ENCODE data around the gene XKR8. TPM values are rescaled to one million over a fixed set of nuclear protein-coding genes. Genes with fewer than 3 reads are reported as not detected.

Gene XKR8
- total and polyA plus RNA-seq, 7 experiments from 2014 or later, result 8.4 to 22.1 (median 10.7) TPM

- H3K27ac ChIP-seq (ENCODE audit: low read depth, low read length), result no peak overlapping the region
- H3K4me1 Mint-ChIP-seq, result peaks cover 12 to 39% (median 27%) of the 10 kb centered on the region in 7 donors
- H3K27ac Mint-ChIP-seq, result peak overlapping the region in 8 of 9 donors; percentile 17 to 94 (median 89)
- peaks cover 0 to 9% (median 0%) of the 10 kb centered on the region in 3 experiments for H3K36me3 ChIP-seq (ENCODE audit: control insufficient read depth in 2 of 3, insufficient read depth in 3 of 3, low read length in 3 of 3)
- H3K9me3 ChIP-seq (ENCODE audit: control insufficient read depth in 2 of 3, low read length in 3 of 3), result no peaks in the 10 kb centered on the region
- H3K27me3 Mint-ChIP-seq, result peaks cover 0 to 7% (median 0%) of the 10 kb centered on the region in 5 donors
- ChIA-PET CTCF (interaction anchor here (1.2 to 3.2 kb wide), 3 partner anchors 14 to 22 kb away, joined by 4 to 19 read pairs (median 10); no protein-coding TSS in a partner anchor), POLR2A (interaction anchor here (1.2 to 4.3 kb wide), 6 partner anchors 10 to 34 kb away, joined by 3 to 32 read pairs (median 6); no protein-coding TSS in a partner anchor)
- ATAC-seq (no peak), DNase-seq (no peak)
- no peaks in the 10 kb centered on the region for H3K36me3 Mint-ChIP-seq
- no peak overlapping the region for H3K4me3 ChIP-seq (ENCODE audit: low read length)
- no peaks in the 10 kb centered on the region for H3K27me3 ChIP-seq (ENCODE audit: control insufficient read depth in 2 of 2, insufficient read depth in 2 of 2, low read length in 2 of 2)
- peaks cover 19 to 24% of the 10 kb centered on the region in 2 donors for H3K4me1 ChIP-seq (ENCODE audit: control insufficient read depth in 2 of 2, insufficient read depth in 2 of 2, low read length in 2 of 2)
- H3K4me3 Mint-ChIP-seq, result peak overlapping the region in 5 of 10 donors; percentile 16 to 89 (median 86)
- intact Hi-C loops (cut with micrococcal nuclease), result loop anchor here in 1 of 2 donors (2.0 to 5.0 kb wide), 2 partner anchors 16 to 86 kb away; partner anchors contain the start of gene THEMIS2
- no peaks in the 10 kb centered on the region for H3K9me3 Mint-ChIP-seq
These were observed 1.3 kb upstream of the XKR8 start for GRCh38 chr1:27958513-27958912.

GRCh38 chr1:27960762-27961645, 1.2 kb downstream of the XKR8 start:
- Histone ChIP-seq H3K4me1 (ENCODE audit: control insufficient read depth in 2 of 2, insufficient read depth in 2 of 2, low read length in 2 of 2) (peaks cover 19 to 24% of the 10 kb centered on the region in 2 donors), H3K9me3 (ENCODE audit: control insufficient read depth in 2 of 3, low read length in 3 of 3) (no peaks in the 10 kb centered on the region), H3K36me3 (ENCODE audit: control insufficient read depth in 2 of 3, insufficient read depth in 3 of 3, low read length in 3 of 3) (peaks cover 0 to 30% (median 0%) of the 10 kb centered on the region in 3 experiments), H3K4me3 (ENCODE audit: low read length) (peak overlapping the region; percentile 79), H3K27me3 (ENCODE audit: control insufficient read depth in 2 of 2, insufficient read depth in 2 of 2, low read length in 2 of 2) (no peaks in the 10 kb centered on the region), H3K27ac (ENCODE audit: low read depth, low read length) (peak overlapping the region; percentile 91)
- Mint-ChIP-seq H3K4me1 (peaks cover 12 to 39% (median 28%) of the 10 kb centered on the region in 7 donors), H3K36me3 (peaks cover 0 to 2% (median 0%) of the 10 kb centered on the region in 5 donors), H3K27me3 (no peaks in the 10 kb centered on the region), H3K9me3 (no peaks in the 10 kb centered on the region), H3K27ac (peak overlapping the region; percentile 63 to 91 (median 86)), H3K4me3 (peak overlapping the region; percentile 77 to 91 (median 86))
- no peak for ATAC-seq
- DNase-seq, result no peak
- POLR2A ChIA-PET, result interaction anchor here (0.6 to 4.3 kb wide), 10 partner anchors 8 to 96 kb away, joined by 3 to 32 read pairs (median 6); no protein-coding TSS in a partner anchor
- CTCF ChIA-PET, result interaction anchor here (0.6 to 1.5 kb wide), 2 partner anchors 20 to 1235 kb away, joined by 3 to 6 read pairs; no protein-coding TSS in a partner anchor
- intact Hi-C loops (cut with micrococcal nuclease), result loop anchor here (2.0 kb wide), 2 partner anchors 18 to 102 kb away; no protein-coding TSS in a partner anchor

GRCh38 chr1:27961646-27962221, 2.0 kb downstream of the XKR8 start:
- Histone ChIP-seq H3K4me1 (ENCODE audit: control insufficient read depth in 2 of 2, insufficient read depth in 2 of 2, low read length in 2 of 2) (peaks cover 19 to 24% of the 10 kb centered on the region in 2 donors), H3K27me3 (ENCODE audit: control insufficient read depth in 2 of 2, insufficient read depth in 2 of 2, low read length in 2 of 2) (no peaks in the 10 kb centered on the region), H3K4me3 (ENCODE audit: low read length) (no peak overlapping the region), H3K9me3 (ENCODE audit: control insufficient read depth in 2 of 3, low read length in 3 of 3) (no peaks in the 10 kb centered on the region), H3K36me3 (ENCODE audit: control insufficient read depth in 2 of 3, insufficient read depth in 3 of 3, low read length in 3 of 3) (peaks cover 0 to 37% (median 0%) of the 10 kb centered on the region in 3 experiments), H3K27ac (ENCODE audit: low read depth, low read length) (peak overlapping the region; percentile 91)
- ATAC-seq (no peak), DNase-seq (no peak)
- peaks cover 15 to 39% (median 28%) of the 10 kb centered on the region in 7 donors for H3K4me1 Mint-ChIP-seq
- no peaks in the 10 kb centered on the region for H3K27me3 Mint-ChIP-seq
- no peaks in the 10 kb centered on the region for H3K9me3 Mint-ChIP-seq
- peak overlapping the region; percentile 77 to 91 (median 86) for H3K4me3 Mint-ChIP-seq
- CTCF ChIA-PET, result interaction anchor here (1.5 kb wide), 1 partner anchor 21 kb away, joined by 6 read pairs; no protein-coding TSS in a partner anchor
- peak overlapping the region; percentile 44 to 91 (median 86) for H3K27ac Mint-ChIP-seq
- peaks cover 0 to 3% (median 2%) of the 10 kb centered on the region in 5 donors for H3K36me3 Mint-ChIP-seq
- intact Hi-C loops (cut with micrococcal nuclease), result loop anchor here (2.0 kb wide), 2 partner anchors 17 to 103 kb away; no protein-coding TSS in a partner anchor
- POLR2A ChIA-PET, result interaction anchor here (0.6 to 4.3 kb wide), 4 partner anchors 9 to 29 kb away, joined by 3 to 32 read pairs (median 5); no protein-coding TSS in a partner anchor

- DNase-seq, result no peak
- Histone ChIP-seq H3K4me3 (ENCODE audit: low read length) (no peak overlapping the region), H3K36me3 (ENCODE audit: control insufficient read depth in 2 of 3, insufficient read depth in 3 of 3, low read length in 3 of 3) (peaks cover 0 to 53% (median 0%) of the 10 kb centered on the region in 3 experiments), H3K27me3 (ENCODE audit: control insufficient read depth in 2 of 2, insufficient read depth in 2 of 2, low read length in 2 of 2) (no peaks in the 10 kb centered on the region), H3K4me1 (ENCODE audit: control insufficient read depth in 2 of 2, insufficient read depth in 2 of 2, low read length in 2 of 2) (peaks cover 19 to 24% of the 10 kb centered on the region in 2 donors), H3K9me3 (ENCODE audit: control insufficient read depth in 2 of 3, low read length in 3 of 3) (no peaks in the 10 kb centered on the region), H3K27ac (ENCODE audit: low read depth, low read length) (no peak overlapping the region)
- CTCF ChIA-PET, result no interaction called here
- POLR2A ChIA-PET, result interaction anchor here (0.8 to 1.2 kb wide), 2 partner anchors 9 to 23 kb away, joined by 3 read pairs; no protein-coding TSS in a partner anchor
- H3K27ac Mint-ChIP-seq, result peak overlapping the region in 6 of 9 donors; percentile 5 to 91 (median 61)
- no peak overlapping the region for H3K4me3 Mint-ChIP-seq
- H3K9me3 Mint-ChIP-seq, result no peaks in the 10 kb centered on the region
- intact Hi-C loops (cut with micrococcal nuclease), result no loop called here
- no peaks in the 10 kb centered on the region for H3K27me3 Mint-ChIP-seq
- peaks cover 19 to 39% (median 31%) of the 10 kb centered on the region in 7 donors for H3K4me1 Mint-ChIP-seq
- peaks cover 0 to 10% (median 4%) of the 10 kb centered on the region in 5 donors for H3K36me3 Mint-ChIP-seq
- no peak for ATAC-seq
These were observed 3.6 kb downstream of the XKR8 start for GRCh38 chr1:27963393-27963792.

GRCh38 chr1:27966402-27967105, 6.8 kb downstream of the XKR8 start:
- Histone ChIP-seq H3K27ac (ENCODE audit: low read depth, low read length) (no peak overlapping the region), H3K4me1 (ENCODE audit: control insufficient read depth in 2 of 2, insufficient read depth in 2 of 2, low read length in 2 of 2) (peaks cover under 1 to 5% of the 10 kb centered on the region in 2 donors), H3K27me3 (ENCODE audit: control insufficient read depth in 2 of 2, insufficient read depth in 2 of 2, low read length in 2 of 2) (no peaks in the 10 kb centered on the region), H3K9me3 (ENCODE audit: control insufficient read depth in 2 of 3, low read length in 3 of 3) (no peaks in the 10 kb centered on the region), H3K4me3 (ENCODE audit: low read length) (no peak overlapping the region), H3K36me3 (ENCODE audit: control insufficient read depth in 2 of 3, insufficient read depth in 3 of 3, low read length in 3 of 3) (peaks cover 0 to 59% (median 0%) of the 10 kb centered on the region in 3 experiments)
- Mint-ChIP-seq H3K4me3 (no peak overlapping the region), H3K9me3 (no peaks in the 10 kb centered on the region), H3K36me3 (peaks cover 0 to 10% (median 5%) of the 10 kb centered on the region in 5 donors), H3K4me1 (peaks cover 22 to 41% (median 30%) of the 10 kb centered on the region in 7 donors), H3K27ac (peak overlapping the region in 2 of 9 donors; percentile 52 to 64), H3K27me3 (no peaks in the 10 kb centered on the region)
- intact Hi-C loops (cut with micrococcal nuclease), result no loop called here
- no peak for ATAC-seq
- ChIA-PET POLR2A (interaction anchor here (1.2 kb wide), 1 partner anchor 9 kb away, joined by 3 read pairs; no protein-coding TSS in a partner anchor), CTCF (no interaction called here)
- no peak for DNase-seq
